Measurements from ENCODE around the gene IFT52.
"Not testable (repeated sequence)": the region's sequence is repeated elsewhere in the genome, so short reads cannot be mapped to it uniquely, and the experiment has no call there.

Gene IFT52

GRCh38 chr20:43568706-43569105, 22.0 kb upstream of the IFT52 start:
- DNase-seq (ENCODE audit: low read depth), result no peak

- DNase-seq (ENCODE audit: low read depth), result no peak
Measured at GRCh38 chr20:43569282-43569681, 21.5 kb upstream of the IFT52 start.

- no peak for DNase-seq (ENCODE audit: low read depth)
Measured at GRCh38 chr20:43570496-43570895, 20.2 kb upstream of the IFT52 start.

GRCh38 chr20:43571310-43571709, 19.4 kb upstream of the IFT52 start:
- no peak for DNase-seq (ENCODE audit: low read depth)

GRCh38 chr20:43571771-43572170, 19.0 kb upstream of the IFT52 start:
- DNase-seq (ENCODE audit: low read depth), result no peak

GRCh38 chr20:43572891-43573290, 17.8 kb upstream of the IFT52 start:
- no peak for DNase-seq (ENCODE audit: low read depth)

- DNase-seq (ENCODE audit: low read depth), result no peak
Measured at GRCh38 chr20:43576108-43576507, 14.6 kb upstream of the IFT52 start.

GRCh38 chr20:43579861-43580793, 10.6 kb upstream of the IFT52 start:
- no peak for DNase-seq (ENCODE audit: low read depth)

GRCh38 chr20:43583133-43583864, 7.4 kb upstream of the IFT52 start:
- DNase-seq (ENCODE audit: low read depth), result no peak

- peak; percentile 98 for DNase-seq (ENCODE audit: low read depth)
Measured at GRCh38 chr20:43583982-43584432, 6.7 kb upstream of the IFT52 start.

- peak; percentile 25 for DNase-seq (ENCODE audit: low read depth)
Measured at GRCh38 chr20:43584448-43585136, 6.1 kb upstream of the IFT52 start.

- no peak for DNase-seq (ENCODE audit: low read depth)
Measured at GRCh38 chr20:43586641-43587040, 4.1 kb upstream of the IFT52 start.

- not testable (repeated sequence) for DNase-seq (ENCODE audit: low read depth)
Measured at GRCh38 chr20:43588526-43588925, 2.2 kb upstream of the IFT52 start.

- no peak for DNase-seq (ENCODE audit: low read depth)
Measured at GRCh38 chr20:43590036-43590391, 723 bp upstream of the IFT52 start.

GRCh38 chr20:43601960-43602359, 11.2 kb downstream of the IFT52 start:
- not testable (repeated sequence) for DNase-seq (ENCODE audit: low read depth)

GRCh38 chr20:43603124-43603523, 12.4 kb downstream of the IFT52 start:
- no peak for DNase-seq (ENCODE audit: low read depth)

GRCh38 chr20:43605715-43606114, 15.0 kb downstream of the IFT52 start:
- no peak for DNase-seq (ENCODE audit: low read depth)

GRCh38 chr20:43607278-43607677, 16.5 kb downstream of the IFT52 start:
- not testable (repeated sequence) for DNase-seq (ENCODE audit: low read depth)

- DNase-seq (ENCODE audit: low read depth), result no peak
Measured at GRCh38 chr20:43631598-43631997, 40.9 kb downstream of the IFT52 start.

- DNase-seq (ENCODE audit: low read depth), result no peak
Measured at GRCh38 chr20:43636429-43636828, 45.7 kb downstream of the IFT52 start.

- DNase-seq (ENCODE audit: low read depth), result no peak
Measured at GRCh38 chr20:43642548-43642947, 51.8 kb downstream of the IFT52 start.

- DNase-seq (ENCODE audit: low read depth), result no peak
Measured at GRCh38 chr20:43650997-43651525, 60.3 kb downstream of the IFT52 start.

Measured in stromal cell of bone marrow (primary cell).